GM20000 (cell line): Measurements from ENCODE around the gene PNN.
"Not testable (repeated sequence)": the region's sequence is repeated elsewhere in the genome, so short reads cannot be mapped to it uniquely, and the experiment has no call there.

Source experiments
- DNase-seq: peaks from one replicate; pipeline ENCODE4 v3.0.0; 2012; ENCODE audit warnings: low spot score
- TF ChIP-seq, protein P1 (sequence below): IDR thresholded peaks from 2 replicates; pipeline ENCODE4 v1.5.1; 2012; ENCODE audit warnings: mild to moderate bottlenecking, control low read depth; ENCODE audit errors: extremely low read depth, missing control alignments

Gene PNN

DNA sequence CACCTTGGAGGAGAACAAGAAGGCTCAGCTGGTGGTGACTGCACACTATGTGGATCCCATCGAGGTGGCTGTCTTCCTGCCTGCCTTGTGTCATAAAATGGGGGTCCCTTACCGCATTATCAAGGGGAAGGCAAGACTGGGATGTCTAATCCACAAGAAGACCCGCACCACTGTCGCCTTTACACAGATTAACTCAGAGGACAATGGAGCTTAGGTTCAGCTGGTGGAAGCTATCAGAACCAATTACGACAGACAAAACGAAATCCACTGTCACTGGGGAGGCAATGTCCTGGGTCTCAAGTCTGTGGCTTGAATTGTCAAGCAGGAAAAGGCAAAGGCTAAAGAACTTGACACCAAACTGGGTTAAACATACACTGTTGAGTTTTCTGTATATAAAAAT lies 17.6 kb upstream of the PNN start:
- DNase-seq: no peak
- TF ChIP-seq, protein P1, sequence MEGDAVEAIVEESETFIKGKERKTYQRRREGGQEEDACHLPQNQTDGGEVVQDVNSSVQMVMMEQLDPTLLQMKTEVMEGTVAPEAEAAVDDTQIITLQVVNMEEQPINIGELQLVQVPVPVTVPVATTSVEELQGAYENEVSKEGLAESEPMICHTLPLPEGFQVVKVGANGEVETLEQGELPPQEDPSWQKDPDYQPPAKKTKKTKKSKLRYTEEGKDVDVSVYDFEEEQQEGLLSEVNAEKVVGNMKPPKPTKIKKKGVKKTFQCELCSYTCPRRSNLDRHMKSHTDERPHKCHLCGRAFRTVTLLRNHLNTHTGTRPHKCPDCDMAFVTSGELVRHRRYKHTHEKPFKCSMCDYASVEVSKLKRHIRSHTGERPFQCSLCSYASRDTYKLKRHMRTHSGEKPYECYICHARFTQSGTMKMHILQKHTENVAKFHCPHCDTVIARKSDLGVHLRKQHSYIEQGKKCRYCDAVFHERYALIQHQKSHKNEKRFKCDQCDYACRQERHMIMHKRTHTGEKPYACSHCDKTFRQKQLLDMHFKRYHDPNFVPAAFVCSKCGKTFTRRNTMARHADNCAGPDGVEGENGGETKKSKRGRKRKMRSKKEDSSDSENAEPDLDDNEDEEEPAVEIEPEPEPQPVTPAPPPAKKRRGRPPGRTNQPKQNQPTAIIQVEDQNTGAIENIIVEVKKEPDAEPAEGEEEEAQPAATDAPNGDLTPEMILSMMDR: no peak

DNA sequence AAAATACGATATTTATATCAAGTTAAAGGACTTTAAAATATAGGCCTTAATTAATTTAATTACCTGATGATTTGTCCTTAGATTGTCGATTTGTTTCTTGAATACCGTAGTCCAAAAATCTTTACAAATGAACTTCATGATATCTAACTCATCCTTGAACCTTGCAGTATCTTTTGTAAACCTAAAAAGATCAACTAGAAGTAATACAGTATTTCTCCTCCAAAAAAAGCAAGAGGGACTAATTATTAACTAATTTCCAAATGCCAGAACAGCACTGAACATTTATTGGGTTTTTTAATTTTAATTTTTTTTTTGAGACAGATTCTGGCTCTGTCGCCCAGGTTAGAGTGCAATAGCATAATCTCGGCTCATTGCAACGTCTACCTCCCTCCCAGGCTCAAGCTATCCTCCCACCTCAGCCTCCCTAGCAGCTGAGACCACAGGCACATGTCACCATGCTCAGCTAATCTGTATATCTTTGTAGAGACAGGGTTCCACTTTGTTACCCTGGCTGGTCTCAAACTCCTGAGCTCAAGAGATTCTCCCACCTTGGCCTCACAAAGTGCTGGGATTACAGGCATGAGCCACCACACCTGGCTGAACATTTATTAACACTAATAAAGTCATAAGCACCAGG lies 16.7 kb upstream of the PNN start:
- TF ChIP-seq, protein P1: no peak
- no peak for DNase-seq

GRCh38 chr14:39160494-39160893 lies 14.6 kb upstream of the PNN start:
- DNase-seq: no peak
- TF ChIP-seq, protein P1: no peak

DNA sequence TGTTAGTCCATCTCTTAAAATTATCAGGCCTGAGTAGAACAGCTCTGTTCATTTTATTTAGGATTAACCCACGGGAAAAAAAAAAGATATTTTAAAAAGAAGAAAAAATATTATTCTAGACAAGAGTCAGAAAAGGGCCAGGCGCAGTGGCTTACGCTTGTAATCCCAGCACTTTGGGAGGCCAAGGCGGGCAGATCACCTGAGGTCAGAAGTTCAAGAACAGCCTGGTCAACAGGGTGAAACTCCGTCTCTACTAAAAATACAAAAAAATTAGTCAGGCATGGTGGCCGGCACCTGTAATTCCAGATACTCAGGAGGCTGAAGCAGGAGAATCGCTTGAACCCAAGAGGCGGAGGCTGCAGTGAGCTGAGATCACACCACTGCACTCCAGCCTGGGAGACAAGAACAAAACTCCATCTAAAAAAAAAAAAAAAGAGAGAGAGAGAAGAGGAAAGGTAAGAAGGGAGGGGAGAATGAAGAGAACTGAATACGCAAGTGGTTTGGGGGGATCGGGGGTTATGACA lies 7.2 kb upstream of the PNN start:
- not testable (repeated sequence) for DNase-seq

- no peak for DNase-seq
- TF ChIP-seq, protein P1: no peak
These were observed 6.5 kb upstream of the PNN start for GRCh38 chr14:39168591-39168990.

DNA sequence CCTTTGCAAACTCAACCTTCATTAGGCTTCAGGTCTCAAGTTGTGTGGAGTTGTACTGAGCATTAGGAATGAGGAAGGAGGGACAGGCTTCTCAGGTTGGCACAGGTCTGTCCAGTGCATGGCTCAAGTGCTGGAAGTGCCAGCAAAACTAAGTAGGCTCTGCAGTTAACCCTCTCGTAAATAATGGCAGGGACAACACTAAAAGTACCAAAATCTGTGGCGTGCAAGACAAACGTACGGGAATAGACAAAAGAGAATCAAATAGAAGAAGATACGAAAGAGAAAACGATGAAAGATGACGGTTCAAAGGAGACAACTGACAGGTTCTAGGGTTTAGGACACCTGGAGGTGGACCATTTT lies 5.5 kb upstream of the PNN start:
- TF ChIP-seq, protein P1: no peak
- no peak for DNase-seq

DNA sequence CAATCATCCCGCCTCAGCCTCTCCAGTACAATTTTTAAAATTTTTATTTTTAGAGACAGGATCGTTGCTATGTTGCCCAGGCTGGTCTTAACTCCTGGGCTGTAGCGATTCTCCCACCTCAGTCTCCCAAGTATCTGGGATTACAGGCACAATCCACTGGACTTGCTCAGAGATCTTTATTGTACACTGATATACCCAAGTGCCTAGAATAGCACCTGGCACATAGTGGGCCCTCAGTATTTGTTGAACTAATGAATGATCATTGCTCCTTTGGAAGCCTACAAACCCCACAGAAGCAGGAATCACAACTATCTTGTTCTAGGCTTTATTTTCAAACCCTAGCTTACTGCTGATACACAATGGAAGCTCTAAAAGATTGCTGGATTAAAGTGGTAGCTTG lies 1.9 kb upstream of the PNN start:
- no peak for DNase-seq
- TF ChIP-seq, protein P1: no peak
